Measurements from ENCODE around the gene USP9X. TPM values are rescaled to one million over a fixed set of nuclear protein-coding genes. Genes with fewer than 3 reads are reported as not detected.
"Not testable (repeated sequence)": the region's sequence is repeated elsewhere in the genome, so short reads cannot be mapped to it uniquely, and the experiment has no call there.

Gene USP9X
- total RNA-seq, 1 donor from 2014 or later, result 53.2 TPM

GRCh38 chrX:41180194-41180908 is 95.1 kb downstream of the USP9X start:
- peak; percentile 54 for DNase-seq (ENCODE audit: low read depth)
- Histone ChIP-seq H3K27me3 (ENCODE audit: control insufficient read depth, insufficient read depth, low read length) (no peaks in the 10 kb centered on the region), H3K4me3 (ENCODE audit: low read depth, low read length) (no peak overlapping the region), H3K36me3 (ENCODE audit: control insufficient read depth, insufficient read depth, low read length) (peaks cover 2% of the 10 kb centered on the region)
- FAIRE-seq, result no peak
- peak; percentile 48 for TF ChIP-seq CTCF (IDR thresholded peaks at IDR 0.05; ENCODE audit: insufficient read depth, low read length, severe bottlenecking)

- DNase-seq (ENCODE audit: low read depth) (no peak), FAIRE-seq (no peak)
- H3K4me3 ChIP-seq (ENCODE audit: low read depth, low read length), result no peak overlapping the region
- no peaks in the 10 kb centered on the region for H3K27me3 ChIP-seq (ENCODE audit: control insufficient read depth, insufficient read depth, low read length)
- peaks cover 2% of the 10 kb centered on the region for H3K36me3 ChIP-seq (ENCODE audit: control insufficient read depth, insufficient read depth, low read length)
- TF ChIP-seq CTCF (IDR thresholded peaks at IDR 0.05; ENCODE audit: insufficient read depth, low read length, severe bottlenecking), result no peak
Measured at GRCh38 chrX:41184312-41184711, 99.1 kb downstream of the USP9X start.

- not testable (repeated sequence) for DNase-seq (ENCODE audit: low read depth); H3K27me3 ChIP-seq (ENCODE audit: control insufficient read depth, insufficient read depth, low read length); H3K36me3 ChIP-seq (ENCODE audit: control insufficient read depth, insufficient read depth, low read length); H3K4me3 ChIP-seq (ENCODE audit: low read depth, low read length); FAIRE-seq
Measured at GRCh38 chrX:41186946-41187345, 101.7 kb downstream of the USP9X start.

GRCh38 chrX:41189156-41189555 is 103.9 kb downstream of the USP9X start:
- H3K27me3 ChIP-seq (ENCODE audit: control insufficient read depth, insufficient read depth, low read length), result no peaks in the 10 kb centered on the region
- H3K36me3 ChIP-seq (ENCODE audit: control insufficient read depth, insufficient read depth, low read length), result peaks cover 2% of the 10 kb centered on the region
- FAIRE-seq, result no peak
- DNase-seq (ENCODE audit: low read depth), result no peak
- no peak for TF ChIP-seq CTCF (IDR thresholded peaks at IDR 0.05; ENCODE audit: insufficient read depth, low read length, severe bottlenecking)
- no peak overlapping the region for H3K4me3 ChIP-seq (ENCODE audit: low read depth, low read length)

GRCh38 chrX:41192880-41193279 is 107.6 kb downstream of the USP9X start:
- no peaks in the 10 kb centered on the region for H3K27me3 ChIP-seq (ENCODE audit: control insufficient read depth, insufficient read depth, low read length)
- H3K36me3 ChIP-seq (ENCODE audit: control insufficient read depth, insufficient read depth, low read length), result no peaks in the 10 kb centered on the region
- DNase-seq (ENCODE audit: low read depth) (peak; percentile 75), FAIRE-seq (no peak)
- no peak overlapping the region for H3K4me3 ChIP-seq (ENCODE audit: low read depth, low read length)
- TF ChIP-seq CTCF (IDR thresholded peaks at IDR 0.05; ENCODE audit: insufficient read depth, low read length, severe bottlenecking), result no peak

GRCh38 chrX:41198410-41198809 is 113.2 kb downstream of the USP9X start:
- no peaks in the 10 kb centered on the region for H3K36me3 ChIP-seq (ENCODE audit: control insufficient read depth, insufficient read depth, low read length)
- FAIRE-seq, result no peak
- no peak overlapping the region for H3K4me3 ChIP-seq (ENCODE audit: low read depth, low read length)
- no peak for TF ChIP-seq CTCF (IDR thresholded peaks at IDR 0.05; ENCODE audit: insufficient read depth, low read length, severe bottlenecking)
- H3K27me3 ChIP-seq (ENCODE audit: control insufficient read depth, insufficient read depth, low read length), result no peaks in the 10 kb centered on the region
- DNase-seq (ENCODE audit: low read depth), result peak; percentile 72
